Urothelium cell line (cell line): Measurements from ENCODE around the gene HRG.
A peak's percentile ranks its signal among the peaks of the same experiment; 100 is the strongest.

Source experiments
- DNase-seq: peaks from one replicate; pipeline ENCODE4 v3.0.0; 2011; ENCODE audit warnings: low spot score, mixed read lengths
- FAIRE-seq: peaks from 2 replicates; lab custom pipeline; 2011; peaks lifted over from hg19 to GRCh38; lab: Jason Lieb, UNC

Gene HRG

DNA sequence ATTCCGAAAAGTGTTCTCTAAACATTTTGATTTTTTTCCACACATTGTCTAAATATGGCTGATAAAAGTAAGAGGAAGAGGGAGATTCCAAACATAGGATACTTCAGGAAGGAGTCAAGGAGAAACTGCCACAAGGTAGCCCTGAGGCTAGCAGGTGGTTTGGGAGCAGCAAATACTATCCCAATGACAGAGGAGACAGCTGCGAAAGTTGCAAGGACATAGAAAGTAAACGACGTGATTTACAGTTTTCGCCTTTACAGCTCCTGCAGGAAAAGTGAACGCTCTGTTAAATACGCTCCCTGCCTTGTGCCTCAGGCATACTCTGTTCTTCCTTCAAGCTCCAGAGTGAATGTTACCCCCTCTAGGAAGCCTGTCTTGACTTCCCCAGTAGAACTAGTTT lies 29.3 kb upstream of the HRG start:
- DNase-seq (no peak), FAIRE-seq (no peak)

- peak; percentile 68 for FAIRE-seq
- no peak for DNase-seq
Observed at GRCh38 chr3:186637686-186638085, 28.1 kb upstream of the HRG start.

DNA sequence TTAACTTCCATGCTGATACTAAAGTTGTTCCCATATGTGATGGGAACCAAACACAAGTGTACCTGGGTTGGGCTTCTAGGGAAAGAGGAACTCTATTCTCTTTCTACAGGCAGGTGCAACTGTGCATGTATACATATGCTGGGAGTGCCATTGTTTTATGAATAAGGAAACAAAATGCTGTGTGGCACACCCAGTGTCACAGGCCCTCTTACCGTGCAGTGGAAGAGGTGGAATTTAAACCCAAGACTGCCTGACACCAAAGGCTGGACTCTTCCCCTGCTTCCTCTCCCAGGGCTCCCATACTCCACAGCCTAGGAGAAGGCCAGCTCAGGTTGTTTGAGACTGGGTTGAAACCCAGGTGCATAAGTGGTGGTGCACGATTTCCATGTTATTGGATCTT lies 27.6 kb upstream of the HRG start:
- DNase-seq: no peak
- no peak for FAIRE-seq

GRCh38 chr3:186639778-186640472 lies 25.9 kb upstream of the HRG start, which contains the start of gene FETUB:
FETUB (plus strand) TSS chr3:186640399; CDS start chr3:186640461, 62 bp downstream.
- no peak for FAIRE-seq
- no peak for DNase-seq

DNA sequence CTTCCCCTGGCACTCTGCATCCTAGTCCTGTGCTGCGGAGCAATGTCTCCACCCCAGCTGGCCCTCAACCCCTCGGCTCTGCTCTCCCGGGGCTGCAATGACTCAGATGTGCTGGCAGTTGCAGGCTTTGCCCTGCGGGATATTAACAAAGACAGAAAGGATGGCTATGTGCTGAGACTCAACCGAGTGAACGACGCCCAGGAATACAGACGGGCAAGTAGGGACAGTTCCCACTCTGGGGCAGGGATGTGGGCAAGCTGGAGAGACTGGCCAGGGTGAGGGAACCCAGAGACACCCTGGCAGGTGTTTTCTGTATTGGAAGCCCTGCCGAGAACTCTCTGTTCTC lies 25.4 kb upstream of the HRG start:
- FAIRE-seq (peak; percentile 89), DNase-seq (peak; percentile 53)

GRCh38 chr3:186640929-186641328 lies 24.9 kb upstream of the HRG start:
- FAIRE-seq: no peak

DNA sequence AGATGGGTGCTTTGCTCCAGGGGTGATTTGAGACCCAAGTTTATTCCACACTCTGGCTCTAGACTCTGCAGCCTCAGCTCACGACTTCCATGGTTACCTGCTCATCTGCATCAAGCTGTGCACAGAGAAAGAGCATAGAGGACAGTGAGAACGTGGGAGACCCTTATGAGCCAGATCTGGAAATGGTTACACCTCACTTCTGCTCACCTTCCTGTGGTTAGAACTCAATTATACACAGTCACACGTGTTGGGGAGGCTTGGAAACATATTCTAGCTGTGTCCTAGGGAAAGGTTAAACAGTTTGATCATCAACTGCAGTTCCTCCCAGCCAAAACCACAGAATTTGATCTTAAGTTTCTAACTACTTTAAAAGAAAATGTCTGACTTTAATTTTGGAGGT lies 23.8 kb upstream of the HRG start:
- FAIRE-seq (no peak), DNase-seq (no peak)

More at GRCh38 chr3:186640929-186641328, 24.9 kb upstream of the HRG start:
- DNase-seq: no peak

GRCh38 chr3:186643493-186643892 lies 22.3 kb upstream of the HRG start:
- DNase-seq (no peak), FAIRE-seq (no peak)

DNA sequence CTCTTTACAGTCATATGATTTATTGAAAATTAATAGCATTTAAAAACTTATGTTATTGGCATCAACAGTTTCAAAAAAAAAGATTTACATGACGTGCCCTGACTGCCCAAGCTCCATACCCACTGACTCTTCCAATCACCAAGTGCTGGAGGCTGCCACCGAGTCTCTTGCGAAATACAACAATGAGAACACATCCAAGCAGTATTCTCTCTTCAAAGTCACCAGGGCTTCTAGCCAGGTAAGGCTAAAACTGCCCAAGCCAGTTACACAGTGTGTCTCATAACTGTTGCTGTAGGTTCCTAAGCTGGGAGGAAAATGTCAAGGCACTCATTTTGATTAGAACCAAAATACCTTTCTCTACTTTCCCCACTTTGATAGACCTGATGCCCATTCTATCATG lies 21.1 kb upstream of the HRG start:
- FAIRE-seq (no peak), DNase-seq (no peak)

GRCh38 chr3:186646106-186646505 lies 19.7 kb upstream of the HRG start:
- FAIRE-seq (no peak), DNase-seq (no peak)

DNA sequence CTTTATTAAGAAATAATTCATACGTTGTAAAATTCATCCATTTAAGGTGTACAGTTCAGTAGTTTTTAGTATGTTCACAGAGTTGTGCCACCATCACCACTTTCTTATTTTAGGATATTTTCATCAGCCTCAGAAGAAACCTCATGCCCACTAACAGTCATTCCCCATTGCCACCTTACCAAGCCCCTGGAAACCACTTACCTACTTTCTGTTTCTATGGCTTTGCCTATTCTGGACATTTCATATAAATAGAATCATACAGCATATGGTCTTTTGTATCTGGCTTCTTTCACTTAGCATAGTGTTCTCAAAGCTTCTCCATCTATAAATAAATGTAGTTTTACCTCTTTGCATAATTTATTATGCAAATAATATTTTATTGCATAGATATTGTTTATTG lies 19.0 kb upstream of the HRG start:
- FAIRE-seq: no peak

DNA sequence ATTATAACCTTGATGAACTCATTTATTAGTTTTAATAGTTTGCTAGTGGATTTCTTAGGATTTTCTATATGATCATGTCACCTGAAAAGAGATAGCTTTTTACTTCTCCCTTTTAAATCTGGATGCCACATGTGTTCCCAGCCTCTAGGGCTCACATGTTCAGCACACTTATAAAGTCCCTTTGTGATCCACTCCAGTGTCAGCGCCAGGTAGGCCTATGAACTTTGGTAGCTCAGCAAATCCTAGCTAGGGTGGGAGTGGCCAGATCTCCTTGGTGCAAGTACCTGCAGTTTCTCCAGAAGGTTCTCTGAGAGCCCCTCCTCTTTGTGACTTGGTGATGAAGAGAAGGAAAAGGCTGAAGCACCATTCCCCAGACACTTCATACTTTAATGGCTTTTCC lies 17.0 kb upstream of the HRG start:
- FAIRE-seq: no peak
- DNase-seq: no peak

More for the DNA sequence above, 19.0 kb upstream of the HRG start:
- DNase-seq: no peak

DNA sequence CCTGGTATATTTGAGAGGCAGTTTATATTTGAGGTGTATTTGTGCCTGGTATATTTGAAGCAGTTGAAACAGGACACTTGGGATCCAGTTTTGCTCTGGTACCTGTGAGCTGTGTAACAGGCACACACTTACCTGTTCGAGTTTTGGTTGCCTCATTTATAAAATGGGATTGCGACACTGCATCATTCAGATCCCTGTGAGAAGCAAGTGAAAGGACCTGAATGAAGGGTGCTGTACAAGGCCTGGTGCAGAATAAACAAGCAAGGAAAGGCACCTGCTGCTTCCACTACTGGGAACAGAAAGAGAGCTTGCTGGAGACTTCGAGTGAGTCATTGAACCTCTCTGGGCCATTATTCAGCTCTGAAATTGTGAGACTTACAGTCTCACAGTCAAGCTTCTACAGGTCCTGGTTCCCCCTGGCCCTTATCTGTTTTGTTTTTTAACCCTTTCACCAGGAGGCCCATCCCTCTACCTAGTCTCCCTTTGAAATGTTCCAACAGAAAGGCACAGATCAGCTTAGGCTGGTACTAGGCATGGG lies 14.1 kb upstream of the HRG start:
- DNase-seq (no peak), FAIRE-seq (no peak)

- DNase-seq (no peak), FAIRE-seq (no peak)
Observed at GRCh38 chr3:186653080-186653707, 12.6 kb upstream of the HRG start.

DNA sequence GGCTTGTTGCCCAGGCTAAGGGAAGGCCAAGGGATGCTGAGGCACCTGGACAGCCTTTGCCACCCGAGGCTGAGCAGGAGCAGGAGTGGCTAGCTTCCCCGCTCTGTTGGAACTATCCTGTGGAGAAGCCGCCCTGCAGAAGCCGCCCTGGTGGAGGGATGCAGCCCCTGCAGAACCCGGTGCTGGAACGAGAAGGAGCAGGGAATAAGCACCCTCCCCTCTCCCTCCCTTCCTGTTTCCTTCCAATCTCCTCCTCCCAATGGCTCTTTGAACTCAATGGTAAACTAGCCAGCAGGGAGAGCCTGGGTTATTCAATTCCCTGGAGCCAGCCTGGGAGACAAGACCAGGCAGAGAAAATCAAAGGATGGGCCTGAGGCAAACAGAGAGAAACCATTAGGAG lies 11.8 kb upstream of the HRG start:
- FAIRE-seq: no peak
- DNase-seq: peak; percentile 37

GRCh38 chr3:186663361-186664118 lies 2.3 kb upstream of the HRG start:
- FAIRE-seq: no peak

GRCh38 chr3:186664119-186664495 lies 1.7 kb upstream of the HRG start:
- FAIRE-seq: no peak

More at GRCh38 chr3:186663361-186664118, 2.3 kb upstream of the HRG start:
- DNase-seq: no peak

GRCh38 chr3:186664506-186664905 lies 1.3 kb upstream of the HRG start:
- FAIRE-seq (no peak), DNase-seq (no peak)

More at GRCh38 chr3:186664119-186664495, 1.7 kb upstream of the HRG start:
- no peak for DNase-seq

DNA sequence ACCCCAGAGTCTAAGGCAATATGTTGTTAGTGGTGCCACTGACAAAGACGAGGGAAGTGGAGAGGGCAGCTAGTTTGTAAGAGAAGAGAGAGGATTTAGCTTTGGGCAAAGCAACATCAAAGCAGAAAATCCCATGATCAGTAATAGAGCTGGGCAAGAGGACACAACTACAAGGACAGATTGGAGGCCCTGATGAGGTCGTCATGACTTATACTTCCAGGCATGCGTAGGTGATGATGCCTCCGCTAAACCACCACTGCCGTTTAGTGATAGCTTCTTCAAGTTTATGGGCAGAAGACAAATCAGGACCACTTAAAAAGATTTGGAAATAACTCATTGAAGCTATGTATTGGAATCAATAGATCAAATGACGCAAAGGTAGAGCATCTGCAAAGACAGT lies 2.6 kb downstream of the HRG start:
- FAIRE-seq: no peak
- DNase-seq: no peak

GRCh38 chr3:186669378-186670084 lies 3.7 kb downstream of the HRG start:
- DNase-seq (no peak), FAIRE-seq (no peak)

DNA sequence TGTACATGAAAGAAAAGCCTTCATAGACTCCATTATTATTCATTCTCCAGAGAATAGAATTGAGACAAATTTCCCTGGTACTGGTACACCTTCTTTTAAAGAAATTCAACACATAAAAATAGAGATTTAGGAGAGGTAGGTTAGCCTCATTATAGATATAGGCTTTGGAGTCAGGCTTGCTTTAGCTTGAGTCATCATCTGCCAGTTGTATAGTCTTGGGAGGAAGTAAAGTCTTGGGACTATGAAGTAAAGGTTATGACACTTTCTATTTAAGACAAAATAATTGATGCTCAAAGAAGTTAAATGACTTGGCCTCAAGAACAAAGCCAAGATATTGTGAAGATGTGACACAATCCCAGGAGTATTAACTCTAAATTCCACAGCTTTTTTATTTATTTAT lies 4.3 kb downstream of the HRG start:
- FAIRE-seq (no peak), DNase-seq (no peak)
